PC-3 (cell line): ENCODE results near the gene SYMPK.

ENCODE experiments used
- EZH2 ChIP-seq: fragments of 300-600 bp; sonication (generic); IDR thresholded peaks from one replicate; pipeline ENCODE4 v1.6.1; 2017; ENCODE audit warnings: antibody characterized with exemption, mild to moderate bottlenecking, low read length; ENCODE audit not compliant: unreplicated experiment
- TF ChIP-seq, protein P1 (sequence below): fragments of 300-600 bp; sonication (generic); conservative IDR thresholded peaks from 2 replicates; pipeline ENCODE4 v1.5.1; 2017; ENCODE audit warnings: antibody characterized with exemption, low read depth, mild to moderate bottlenecking, low read length

GRCh38 chr19:45900738-45901431, 37.9 kb upstream of the SYMPK start:
- TF ChIP-seq, protein P1, sequence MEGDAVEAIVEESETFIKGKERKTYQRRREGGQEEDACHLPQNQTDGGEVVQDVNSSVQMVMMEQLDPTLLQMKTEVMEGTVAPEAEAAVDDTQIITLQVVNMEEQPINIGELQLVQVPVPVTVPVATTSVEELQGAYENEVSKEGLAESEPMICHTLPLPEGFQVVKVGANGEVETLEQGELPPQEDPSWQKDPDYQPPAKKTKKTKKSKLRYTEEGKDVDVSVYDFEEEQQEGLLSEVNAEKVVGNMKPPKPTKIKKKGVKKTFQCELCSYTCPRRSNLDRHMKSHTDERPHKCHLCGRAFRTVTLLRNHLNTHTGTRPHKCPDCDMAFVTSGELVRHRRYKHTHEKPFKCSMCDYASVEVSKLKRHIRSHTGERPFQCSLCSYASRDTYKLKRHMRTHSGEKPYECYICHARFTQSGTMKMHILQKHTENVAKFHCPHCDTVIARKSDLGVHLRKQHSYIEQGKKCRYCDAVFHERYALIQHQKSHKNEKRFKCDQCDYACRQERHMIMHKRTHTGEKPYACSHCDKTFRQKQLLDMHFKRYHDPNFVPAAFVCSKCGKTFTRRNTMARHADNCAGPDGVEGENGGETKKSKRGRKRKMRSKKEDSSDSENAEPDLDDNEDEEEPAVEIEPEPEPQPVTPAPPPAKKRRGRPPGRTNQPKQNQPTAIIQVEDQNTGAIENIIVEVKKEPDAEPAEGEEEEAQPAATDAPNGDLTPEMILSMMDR, result no peak
- no peak for TF ChIP-seq EZH2
